ENCODE results near the gene ELANE. TPM values are rescaled to one million over a fixed set of nuclear protein-coding genes. Genes with fewer than 3 reads are reported as not detected.

The ELANE gene
- total RNA-seq, result 0.51 and 0.66 TPM in 2 replicates
- polyA plus RNA-seq, result 0.07 and 0.48 TPM in 2 replicates
- 0.25 and 0.78 TPM in 2 replicates for polyA plus RNA-seq (2012)
- not detected in 2 replicates for polyA minus RNA-seq (ENCODE audit: low replicate concordance)

- H3K9me3 ChIP-seq (ENCODE audit: control insufficient read depth, insufficient read depth, low read depth, low read length), result no peaks in the 10 kb centered on the region
- no peaks in the 10 kb centered on the region for H4K20me1 ChIP-seq (ENCODE audit: control insufficient read depth, extremely low read depth, insufficient read depth, low read length)
- H3K27ac ChIP-seq (ENCODE audit: insufficient read depth, low read length), result peak within 1 kb of the TSS; percentile 91
- peaks cover 6% of the 10 kb centered on the region for H3K4me1 ChIP-seq (ENCODE audit: control insufficient read depth, extremely low read depth, insufficient read depth, low read length)
- no peak within 1 kb of the TSS for H2AFZ ChIP-seq (ENCODE audit: low read length)
- TF ChIP-seq EZH2 (IDR thresholded peaks at IDR 0.05; ENCODE audit: low read length, missing control alignments) (peak; percentile 48), CTCF (conservative IDR thresholded peaks at IDR 0.05 in 1 of 2, IDR thresholded peaks at IDR 0.05 in 1 of 2; ENCODE audit: low read depth in 1 of 2, low read length in 2 of 2) (no peak)
- no peaks in the 10 kb centered on the region for H3K79me2 ChIP-seq (ENCODE audit: control insufficient read depth, insufficient read depth, low read length)
- peaks cover 5% of the 10 kb centered on the region for H3K27me3 ChIP-seq (ENCODE audit: control insufficient read depth, insufficient read depth, low read length)
- H3K4me3 ChIP-seq (replicated peaks in 1 of 4; ENCODE audit: control extremely low read depth in 1 of 4, insufficient read depth in 1 of 4, low read depth in 3 of 4, low read length in 4 of 4), result no peak within 1 kb of the TSS
- peak within 1 kb of the TSS; percentile 58 for H3K9ac ChIP-seq (ENCODE audit: insufficient read depth, low read length)
- no peak for DNase-seq (ENCODE audit: low read depth in 2 of 2)
- H3K36me3 ChIP-seq (ENCODE audit: control insufficient read depth, insufficient read depth, low read length), result no peaks in the 10 kb centered on the region
- H3K4me2 ChIP-seq (ENCODE audit: extremely low read depth, insufficient read depth, low read length), result no peak within 1 kb of the TSS
These were observed at the start of gene ELANE for GRCh38 chr19:852136-853013. TSS of gene ELANE (plus strand) at chr19:852303. CDS start at chr19:852329, 26 bp downstream.

- Histone ChIP-seq H3K27ac (ENCODE audit: insufficient read depth, low read length) (peak overlapping the region; percentile 60), H3K4me1 (ENCODE audit: control insufficient read depth, extremely low read depth, insufficient read depth, low read length) (peaks cover 23% of the 10 kb centered on the region), H3K79me2 (ENCODE audit: control insufficient read depth, insufficient read depth, low read length) (peaks cover 98% of the 10 kb centered on the region), H3K27me3 (ENCODE audit: control insufficient read depth, insufficient read depth, low read length) (no peaks in the 10 kb centered on the region), H3K9ac (ENCODE audit: insufficient read depth, low read length) (peak overlapping the region; percentile 28), H3K36me3 (ENCODE audit: control insufficient read depth, insufficient read depth, low read length) (peaks cover 55% of the 10 kb centered on the region), H3K9me3 (ENCODE audit: control insufficient read depth, insufficient read depth, low read depth, low read length) (no peaks in the 10 kb centered on the region), H2AFZ (ENCODE audit: low read length) (no peak overlapping the region), H3K4me2 (ENCODE audit: extremely low read depth, insufficient read depth, low read length) (peak overlapping the region; percentile 75), H3K4me3 (replicated peaks in 1 of 4; ENCODE audit: control extremely low read depth in 1 of 4, insufficient read depth in 1 of 4, low read depth in 3 of 4, low read length in 4 of 4) (peak overlapping the region; percentile 2 to 87 (median 31)), H4K20me1 (ENCODE audit: control insufficient read depth, extremely low read depth, insufficient read depth, low read length) (peaks cover 11% of the 10 kb centered on the region)
- peak; percentile 41 to 47 for DNase-seq (ENCODE audit: low read depth in 2 of 2)
- TF ChIP-seq EZH2 (IDR thresholded peaks at IDR 0.05; ENCODE audit: low read length, missing control alignments), result no peak
- no peak for TF ChIP-seq CTCF (conservative IDR thresholded peaks at IDR 0.05 in 1 of 2, IDR thresholded peaks at IDR 0.05 in 1 of 2; ENCODE audit: low read depth in 1 of 2, low read length in 2 of 2)
These were observed 49.5 kb upstream of the ELANE start for GRCh38 chr19:802498-803098.

GRCh38 chr19:803099-803561, 49.0 kb upstream of the ELANE start:
- H3K4me2 ChIP-seq (ENCODE audit: extremely low read depth, insufficient read depth, low read length), result peak overlapping the region; percentile 75
- no peak for DNase-seq (ENCODE audit: low read depth in 2 of 2)

More at GRCh38 chr19:803099-803561, 49.0 kb upstream of the ELANE start:
- Histone ChIP-seq H3K27me3 (ENCODE audit: control insufficient read depth, insufficient read depth, low read length) (no peaks in the 10 kb centered on the region), H3K27ac (ENCODE audit: insufficient read depth, low read length) (peak overlapping the region; percentile 60), H4K20me1 (ENCODE audit: control insufficient read depth, extremely low read depth, insufficient read depth, low read length) (peaks cover 10% of the 10 kb centered on the region), H3K36me3 (ENCODE audit: control insufficient read depth, insufficient read depth, low read length) (peaks cover 59% of the 10 kb centered on the region), H3K9ac (ENCODE audit: insufficient read depth, low read length) (peak overlapping the region; percentile 16), H3K4me3 (replicated peaks in 1 of 4; ENCODE audit: control extremely low read depth in 1 of 4, insufficient read depth in 1 of 4, low read depth in 3 of 4, low read length in 4 of 4) (peak overlapping the region in 2 of 4 experiments; percentile 44 to 87), H3K79me2 (ENCODE audit: control insufficient read depth, insufficient read depth, low read length) (peaks cover 100% of the 10 kb centered on the region), H3K4me1 (ENCODE audit: control insufficient read depth, extremely low read depth, insufficient read depth, low read length) (peaks cover 23% of the 10 kb centered on the region), H2AFZ (ENCODE audit: low read length) (no peak overlapping the region), H3K9me3 (ENCODE audit: control insufficient read depth, insufficient read depth, low read depth, low read length) (no peaks in the 10 kb centered on the region)
- TF ChIP-seq EZH2 (IDR thresholded peaks at IDR 0.05; ENCODE audit: low read length, missing control alignments) (no peak), CTCF (conservative IDR thresholded peaks at IDR 0.05 in 1 of 2, IDR thresholded peaks at IDR 0.05 in 1 of 2; ENCODE audit: low read depth in 1 of 2, low read length in 2 of 2) (no peak)
